Measurements from ENCODE around the gene TAS2R1. TPM values are rescaled to one million over a fixed set of nuclear protein-coding genes. Genes with fewer than 3 reads are reported as not detected.

Gene TAS2R1
- not detected for total RNA-seq

GRCh38 chr5:9630251-9630650 lies at the start of gene TAS2R1:
TSS of gene TAS2R1 (minus strand) at chr5:9630351. CDS start at chr5:9630032, 319 bp downstream.
- no peak within 1 kb of the TSS for H3K27ac ChIP-seq
- TF ChIP-seq POLR2A (IDR thresholded peaks at IDR 0.05), result no peak
- no peak within 1 kb of the TSS for H3K4me3 ChIP-seq
- DNase-seq (no peak), ATAC-seq (no peak)
- no peaks in the 10 kb centered on the region for H3K36me3 ChIP-seq (replicated peaks in 1 of 2; ENCODE audit: insufficient read depth in 1 of 2, low read depth in 2 of 2)
- 50 to 83% methylated on average over 1 of the region's 1 CpG for WGBS, 2 donors
- intact Hi-C loops (cut with DNase I), result no loop called here
- peaks cover 0 to 4% (median 0%) of the 10 kb centered on the region in 3 donors for H3K9me3 ChIP-seq
- no peaks in the 10 kb centered on the region for H3K4me1 ChIP-seq
- no peaks in the 10 kb centered on the region for H3K27me3 ChIP-seq

GRCh38 chr5:9670371-9670770 lies 40.2 kb upstream of the TAS2R1 start:
- Histone ChIP-seq H3K4me3 (no peak overlapping the region), H3K9me3 (no peaks in the 10 kb centered on the region), H3K4me1 (no peaks in the 10 kb centered on the region), H3K36me3 (replicated peaks in 1 of 2; ENCODE audit: insufficient read depth in 1 of 2, low read depth in 2 of 2) (no peaks in the 10 kb centered on the region), H3K27ac (no peak overlapping the region), H3K27me3 (no peaks in the 10 kb centered on the region)
- no peak for DNase-seq
- 0% methylated on average over 1 of the region's 1 CpG; no CpG with 5 or more reads in 1 of the 2 donors for WGBS, 2 donors
- ATAC-seq, result no peak
- TF ChIP-seq POLR2A (IDR thresholded peaks at IDR 0.05), result no peak
- TF ChIP-seq CTCF (IDR thresholded peaks at IDR 0.05), result no peak
- intact Hi-C loops (cut with DNase I), result no loop called here

- H3K9me3 ChIP-seq, result no peaks in the 10 kb centered on the region
- intact Hi-C loops (cut with DNase I), result no loop called here
These were observed 37.8 kb upstream of the TAS2R1 start for GRCh38 chr5:9667906-9668305.

GRCh38 chr5:9663891-9664290 lies 33.7 kb upstream of the TAS2R1 start:
- intact Hi-C loops (cut with DNase I), result no loop called here
- Histone ChIP-seq H3K9me3 (no peaks in the 10 kb centered on the region), H3K27me3 (no peaks in the 10 kb centered on the region), H3K27ac (no peak overlapping the region), H3K4me1 (no peaks in the 10 kb centered on the region), H3K4me3 (no peak overlapping the region), H3K36me3 (replicated peaks in 1 of 2; ENCODE audit: insufficient read depth in 1 of 2, low read depth in 2 of 2) (no peaks in the 10 kb centered on the region)
- ATAC-seq, result no peak
- WGBS, 2 donors, result 72 to 77% methylated on average over 6 of the region's 6 CpGs
- DNase-seq, result no peak
- TF ChIP-seq POLR2A (IDR thresholded peaks at IDR 0.05) (no peak), CTCF (IDR thresholded peaks at IDR 0.05) (no peak)

More at GRCh38 chr5:9667906-9668305, 37.8 kb upstream of the TAS2R1 start:
- no peaks in the 10 kb centered on the region for H3K36me3 ChIP-seq (replicated peaks in 1 of 2; ENCODE audit: insufficient read depth in 1 of 2, low read depth in 2 of 2)
- no peak overlapping the region for H3K4me3 ChIP-seq
- DNase-seq, result no peak
- TF ChIP-seq CTCF (IDR thresholded peaks at IDR 0.05) (no peak), POLR2A (IDR thresholded peaks at IDR 0.05) (no peak)
- ATAC-seq, result no peak
- H3K4me1 ChIP-seq, result no peaks in the 10 kb centered on the region
- H3K27ac ChIP-seq, result no peak overlapping the region
- 32 to 66% methylated on average over 2 of the region's 2 CpGs for WGBS, 2 donors
- H3K27me3 ChIP-seq, result no peaks in the 10 kb centered on the region

GRCh38 chr5:9661316-9662015 lies 31.3 kb upstream of the TAS2R1 start:
- Histone ChIP-seq H3K27ac (no peak overlapping the region), H3K4me1 (no peaks in the 10 kb centered on the region), H3K36me3 (replicated peaks in 1 of 2; ENCODE audit: insufficient read depth in 1 of 2, low read depth in 2 of 2) (no peaks in the 10 kb centered on the region), H3K9me3 (no peaks in the 10 kb centered on the region), H3K27me3 (no peaks in the 10 kb centered on the region), H3K4me3 (no peak overlapping the region)
- no peak for ATAC-seq
- WGBS, 2 donors, result 49 to 53% methylated on average over 6 of the region's 6 CpGs
- no peak for DNase-seq
- TF ChIP-seq CTCF (IDR thresholded peaks at IDR 0.05) (no peak), POLR2A (IDR thresholded peaks at IDR 0.05) (no peak)
- intact Hi-C loops (cut with DNase I), result no loop called here
